NT2/D1 (cell line): ENCODE results near the gene PRDM15.

Experiments
- DNase-seq: peaks from one replicate; pipeline ENCODE4 v3.0.0-alpha.2; 2011; ENCODE audit warnings: low read depth, low spot score
- H3K27me3 ChIP-seq: 2 replicates; pipeline ENCODE4 v1.6.0; 2011; ENCODE audit warnings: mild to moderate bottlenecking; ENCODE audit not compliant: insufficient read length, insufficient read depth
- H3K36me3 ChIP-seq: 2 replicates; pipeline ENCODE4 v1.6.1; 2011; ENCODE audit warnings: mild to moderate bottlenecking, low read length, mixed read lengths; ENCODE audit not compliant: insufficient read depth, insufficient read length
- H3K4me1 ChIP-seq: 2 replicates; pipeline ENCODE4 v1.5.1; 2011; ENCODE audit not compliant: insufficient read depth, insufficient read length
- H3K4me3 ChIP-seq: 2 replicates; pipeline ENCODE4 v1.5.1; 2011; ENCODE audit warnings: low read depth; ENCODE audit not compliant: insufficient read length
- H3K9ac ChIP-seq: 2 replicates; pipeline ENCODE4 v1.6.0; 2011; ENCODE audit warnings: low read depth; ENCODE audit not compliant: insufficient read length
- H3K9me3 ChIP-seq: 2 replicates; pipeline ENCODE4 v1.5.1; 2011; ENCODE audit warnings: mild to moderate bottlenecking, low read length; ENCODE audit not compliant: insufficient read depth
- SUZ12 ChIP-seq: IDR thresholded peaks from 2 replicates; pipeline ENCODE4 v1.6.1; 2011; ENCODE audit not compliant: insufficient read length, insufficient read depth; ENCODE audit errors: extremely low read depth
- YY1 ChIP-seq: IDR thresholded peaks from 2 replicates; pipeline ENCODE4 v1.6.1; 2011; ENCODE audit not compliant: insufficient read length, insufficient read depth
- ZNF274 ChIP-seq: IDR thresholded peaks from 2 replicates; pipeline ENCODE4 v1.6.1; 2011; ENCODE audit warnings: mild to moderate bottlenecking, low read depth, low read length

Gene PRDM15

GRCh38 chr21:41858466-41859296 is 20.5 kb downstream of the PRDM15 start:
- Histone ChIP-seq H3K4me1 (peaks cover 4% of the 10 kb centered on the region), H3K9me3 (0 out of 2 replicates have a peak, but pooled peaks cover 6% of the 10 kb centered on the region), H3K36me3 (peaks cover 51% of the 10 kb centered on the region), H3K27me3 (no peaks in the 10 kb centered on the region), H3K9ac (no peak overlapping the region), H3K4me3 (no peak overlapping the region)
- TF ChIP-seq YY1 (no peak), ZNF274 (no peak), SUZ12 (no peak)
- DNase-seq, result no peak

- H3K36me3 ChIP-seq, result peaks cover 57% of the 10 kb centered on the region
- TF ChIP-seq SUZ12 (no peak), ZNF274 (no peak), YY1 (no peak)
Observed at GRCh38 chr21:41857771-41858300, 21.3 kb downstream of the PRDM15 start.

GRCh38 chr21:41856572-41856971 is 22.6 kb downstream of the PRDM15 start:
- H3K4me3 ChIP-seq, result no peak overlapping the region
- no peak overlapping the region for H3K9ac ChIP-seq
- no peak for DNase-seq
- H3K9me3 ChIP-seq, result no peaks in the 10 kb centered on the region
- TF ChIP-seq YY1 (no peak), SUZ12 (no peak), ZNF274 (no peak)
- peaks cover 68% of the 10 kb centered on the region for H3K36me3 ChIP-seq
- H3K4me1 ChIP-seq, result peaks cover 3% of the 10 kb centered on the region
- H3K27me3 ChIP-seq, result no peaks in the 10 kb centered on the region

More at GRCh38 chr21:41857771-41858300, 21.3 kb downstream of the PRDM15 start:
- Histone ChIP-seq H3K9ac (no peak overlapping the region), H3K9me3 (0 out of 2 replicates have a peak, but pooled peaks cover 6% of the 10 kb centered on the region), H3K4me3 (no peak overlapping the region), H3K4me1 (peaks cover 6% of the 10 kb centered on the region), H3K27me3 (no peaks in the 10 kb centered on the region)
- DNase-seq, result no peak

GRCh38 chr21:41854426-41854995 is 24.6 kb downstream of the PRDM15 start:
- TF ChIP-seq ZNF274, result no peak
- TF ChIP-seq YY1, result no peak
- no peak for TF ChIP-seq SUZ12
- Histone ChIP-seq H3K27me3 (no peaks in the 10 kb centered on the region), H3K4me1 (peaks cover 3% of the 10 kb centered on the region), H3K4me3 (no peak overlapping the region), H3K9me3 (no peaks in the 10 kb centered on the region), H3K9ac (no peak overlapping the region), H3K36me3 (peaks cover 72% of the 10 kb centered on the region)
- no peak for DNase-seq

- TF ChIP-seq SUZ12 (no peak), ZNF274 (no peak), YY1 (no peak)
- H3K36me3 ChIP-seq, result peaks cover 58% of the 10 kb centered on the region
Observed at GRCh38 chr21:41852929-41853320, 26.2 kb downstream of the PRDM15 start.

GRCh38 chr21:41852151-41852928 is 26.8 kb downstream of the PRDM15 start:
- no peak overlapping the region for H3K4me3 ChIP-seq
- no peak overlapping the region for H3K9ac ChIP-seq
- TF ChIP-seq ZNF274 (no peak), YY1 (no peak), SUZ12 (no peak)
- no peaks in the 10 kb centered on the region for H3K9me3 ChIP-seq
- no peaks in the 10 kb centered on the region for H3K27me3 ChIP-seq
- peaks cover 8% of the 10 kb centered on the region for H3K4me1 ChIP-seq
- no peak for DNase-seq
- H3K36me3 ChIP-seq, result peaks cover 53% of the 10 kb centered on the region

More at GRCh38 chr21:41852929-41853320, 26.2 kb downstream of the PRDM15 start:
- H3K9ac ChIP-seq, result peak overlapping the region; percentile 12
- no peak for DNase-seq
- no peaks in the 10 kb centered on the region for H3K27me3 ChIP-seq
- H3K4me3 ChIP-seq, result no peak overlapping the region
- peaks cover 8% of the 10 kb centered on the region for H3K4me1 ChIP-seq
- no peaks in the 10 kb centered on the region for H3K9me3 ChIP-seq

- H3K27me3 ChIP-seq, result no peaks in the 10 kb centered on the region
- no peaks in the 10 kb centered on the region for H3K9me3 ChIP-seq
- H3K36me3 ChIP-seq, result peaks cover 50% of the 10 kb centered on the region
- H3K4me3 ChIP-seq, result no peak overlapping the region
- peak overlapping the region; percentile 12 for H3K9ac ChIP-seq
- TF ChIP-seq SUZ12, result no peak
- no peak for TF ChIP-seq YY1
- TF ChIP-seq ZNF274, result no peak
- H3K4me1 ChIP-seq, result peaks cover 14% of the 10 kb centered on the region
- no peak for DNase-seq
Observed at GRCh38 chr21:41851090-41851790, 27.9 kb downstream of the PRDM15 start.
